ENCODE results near the gene GLUD1.

GRCh38 chr10:87054373-87055295, 40.0 kb downstream of the GLUD1 start:
- TF ChIP-seq CTCF (IDR thresholded peaks at IDR 0.05) (no peak), POLR2A (IDR thresholded peaks at IDR 0.05) (no peak)

Measured in testis (tissue), 2 donors.